GM18511 (cell line): ENCODE results near the gene OAF.
"Not testable (repeated sequence)": the region's sequence is repeated elsewhere in the genome, so short reads cannot be mapped to it uniquely, and the experiment has no call there.

Experiments used
- ATAC-seq: cut with Tn5 transposase; IDR thresholded peaks from one replicate; pipeline ENCODE4 v1.9.1; 2021; ENCODE audit warnings: mild to moderate bottlenecking, moderate library complexity; ENCODE audit not compliant: unreplicated experiment

Gene OAF

GRCh38 chr11:120238968-120239620, 28.3 kb downstream of the OAF start:
- ATAC-seq: no peak

- ATAC-seq: no peak
Observed at GRCh38 chr11:120239713-120240640, 29.1 kb downstream of the OAF start, which contains the start of gene POU2F3. Gene POU2F3, plus strand, starts transcription at chr11:120240140. Its CDS starts 204 bp downstream, at chr11:120240344.

- no peak for ATAC-seq
Observed at GRCh38 chr11:120240866-120241265, 30.0 kb downstream of the OAF start.

GRCh38 chr11:120241277-120241676, 30.4 kb downstream of the OAF start:
- no peak for ATAC-seq

GRCh38 chr11:120243221-120243620, 32.4 kb downstream of the OAF start:
- ATAC-seq: no peak

GRCh38 chr11:120244476-120245365, 33.9 kb downstream of the OAF start:
- no peak for ATAC-seq

GRCh38 chr11:120245434-120245833, 34.6 kb downstream of the OAF start:
- no peak for ATAC-seq

GRCh38 chr11:120248551-120249278, 37.9 kb downstream of the OAF start:
- peak; percentile 82 for ATAC-seq

GRCh38 chr11:120249279-120250262, 38.7 kb downstream of the OAF start:
- no peak for ATAC-seq

GRCh38 chr11:120253377-120253776, 42.5 kb downstream of the OAF start:
- not testable (repeated sequence) for ATAC-seq

- ATAC-seq: no peak
Observed at GRCh38 chr11:120254788-120255518, 44.1 kb downstream of the OAF start.

GRCh38 chr11:120255519-120255866, 44.7 kb downstream of the OAF start:
- ATAC-seq: no peak

- ATAC-seq: no peak
Observed at GRCh38 chr11:120256178-120256577, 45.3 kb downstream of the OAF start.

- ATAC-seq: no peak
Observed at GRCh38 chr11:120256779-120257178, 45.9 kb downstream of the OAF start.

- ATAC-seq: no peak
Observed at GRCh38 chr11:120257346-120257745, 46.5 kb downstream of the OAF start.

- ATAC-seq: no peak
Observed at GRCh38 chr11:120258661-120259060, 47.8 kb downstream of the OAF start.

GRCh38 chr11:120259241-120259640, 48.4 kb downstream of the OAF start:
- no peak for ATAC-seq

- no peak for ATAC-seq
Observed at GRCh38 chr11:120259988-120260565, 49.2 kb downstream of the OAF start.
